Neural progenitor cell (in vitro differentiated cells): ENCODE data around the gene CDT1.

Experiments used
- CTCF ChIP-seq: fragments of 200-600 bp; sonication (generic); IDR thresholded peaks from 2 replicates; pipeline ENCODE4 v1.5.1; 2017; ENCODE audit warnings: antibody characterized with exemption, mild to moderate bottlenecking
- EZH2 ChIP-seq: fragments of 200-600 bp; sonication (generic); IDR thresholded peaks from 2 replicates; pipeline ENCODE4 v1.6.1; 2017; ENCODE audit warnings: antibody characterized with exemption, mild to moderate bottlenecking, moderate library complexity
- EZH2phosphoT487 ChIP-seq: fragments of 200-600 bp; sonication (generic); IDR thresholded peaks from 2 replicates; pipeline ENCODE4 v1.6.1; 2017; ENCODE audit warnings: antibody characterized with exemption

DNA sequence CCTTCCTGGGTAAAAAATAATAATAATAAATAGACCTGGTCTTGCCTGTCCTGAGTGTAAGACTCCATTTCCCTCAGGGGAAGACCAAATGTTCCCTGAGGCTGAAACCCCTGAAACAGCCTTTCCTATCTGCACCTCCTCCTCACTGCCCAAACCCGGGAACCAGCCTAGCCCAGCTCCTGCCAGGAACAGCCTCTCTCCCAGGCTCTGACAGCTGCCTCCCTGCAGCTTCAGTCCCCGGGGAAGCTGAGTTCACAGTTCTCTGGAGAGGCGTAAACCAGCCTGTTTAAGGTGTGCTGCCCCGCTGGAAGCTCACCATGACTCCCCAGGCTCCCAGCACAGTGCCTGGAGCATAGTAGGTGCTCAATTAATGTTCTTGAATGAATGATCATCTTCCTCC, 7.3 kb upstream of the CDT1 start:
- TF ChIP-seq CTCF, result no peak
- no peak for TF ChIP-seq EZH2
- no peak for TF ChIP-seq EZH2phosphoT487
